Measurements from ENCODE around the gene PPP1R3G. TPM values are rescaled to one million over a fixed set of nuclear protein-coding genes. Genes with fewer than 3 reads are reported as not detected.
"Not testable (repeated sequence)": the region's sequence is repeated elsewhere in the genome, so short reads cannot be mapped to it uniquely, and the experiment has no call there.

The PPP1R3G gene
- total and polyA plus RNA-seq, 4 donors, result 0.10 to 1.5 (median 0.43) TPM

- H3K9me3 ChIP-seq (ENCODE audit: control insufficient read depth in 4 of 4, insufficient read depth in 3 of 4, low read length in 3 of 4), result no peaks in the 10 kb centered on the region
- DNase-seq (no peak), ATAC-seq (ENCODE audit: insufficient read depth, low FRiP score) (no peak)
- H3K36me3 ChIP-seq (ENCODE audit: control insufficient read depth in 4 of 4, insufficient read depth in 4 of 4, low read length in 4 of 4), result no peaks in the 10 kb centered on the region
- no peaks in the 10 kb centered on the region for H3K27me3 ChIP-seq (ENCODE audit: control insufficient read depth in 3 of 3, insufficient read depth in 3 of 3, low read length in 2 of 3)
- WGBS, 2 donors, result 89 to 94% methylated on average over 10 of the region's 10 CpGs
- no peak overlapping the region for H3K9ac ChIP-seq (ENCODE audit: insufficient read depth in 1 of 2, low read length in 2 of 2)
- no peak for TF ChIP-seq CTCF (IDR thresholded peaks at IDR 0.05; ENCODE audit: control extremely low read depth, extremely low read depth)
- H3K27ac ChIP-seq (ENCODE audit: low read depth in 1 of 2, low read length in 1 of 2), result no peak overlapping the region
- no peak overlapping the region for H3K4me3 ChIP-seq
- H3K4me1 ChIP-seq (ENCODE audit: control insufficient read depth in 5 of 5, insufficient read depth in 5 of 5, low read length in 5 of 5), result peaks cover 0 to 13% (median 3%) of the 10 kb centered on the region in 5 donors
Measured at GRCh38 chr6:5120011-5120410, 34.9 kb downstream of the PPP1R3G start.

- H3K27me3 ChIP-seq (ENCODE audit: control insufficient read depth in 3 of 3, insufficient read depth in 3 of 3, low read length in 2 of 3); H3K9me3 ChIP-seq (ENCODE audit: control insufficient read depth in 4 of 4, insufficient read depth in 3 of 4, low read length in 3 of 4); H3K9ac ChIP-seq (ENCODE audit: insufficient read depth in 1 of 2, low read length in 2 of 2); H3K4me3 ChIP-seq; DNase-seq; H3K36me3 ChIP-seq (ENCODE audit: control insufficient read depth in 4 of 4, insufficient read depth in 4 of 4, low read length in 4 of 4); H3K27ac ChIP-seq (ENCODE audit: low read depth in 1 of 2, low read length in 1 of 2); ATAC-seq (ENCODE audit: insufficient read depth, low FRiP score): not testable (repeated sequence)
- peaks cover 0 to 13% (median 0%) of the 10 kb centered on the region in 5 donors for H3K4me1 ChIP-seq (ENCODE audit: control insufficient read depth in 5 of 5, insufficient read depth in 5 of 5, low read length in 5 of 5)
- WGBS, 2 donors, result 95 to 99% methylated on average over 8 of the region's 8 CpGs
Measured at GRCh38 chr6:5120543-5120942, 35.4 kb downstream of the PPP1R3G start.

- DNase-seq, result no peak
- 56 to 75% methylated on average over 6 of the region's 6 CpGs for WGBS, 2 donors
- Histone ChIP-seq H3K9ac (ENCODE audit: insufficient read depth in 1 of 2, low read length in 2 of 2) (no peak overlapping the region), H3K27me3 (ENCODE audit: control insufficient read depth in 3 of 3, insufficient read depth in 3 of 3, low read length in 2 of 3) (no peaks in the 10 kb centered on the region), H3K9me3 (ENCODE audit: control insufficient read depth in 4 of 4, insufficient read depth in 3 of 4, low read length in 3 of 4) (no peaks in the 10 kb centered on the region), H3K36me3 (ENCODE audit: control insufficient read depth in 4 of 4, insufficient read depth in 4 of 4, low read length in 4 of 4) (no peaks in the 10 kb centered on the region), H3K4me1 (ENCODE audit: control insufficient read depth in 5 of 5, insufficient read depth in 5 of 5, low read length in 5 of 5) (peaks cover 0 to 13% (median 0%) of the 10 kb centered on the region in 5 donors), H3K4me3 (no peak overlapping the region), H3K27ac (ENCODE audit: low read depth in 1 of 2, low read length in 1 of 2) (no peak overlapping the region)
- ATAC-seq (ENCODE audit: insufficient read depth, low FRiP score), result no peak
- TF ChIP-seq CTCF (IDR thresholded peaks at IDR 0.05; ENCODE audit: control extremely low read depth, extremely low read depth), result no peak
Measured at GRCh38 chr6:5121479-5121878, 36.3 kb downstream of the PPP1R3G start.

GRCh38 chr6:5121956-5122355, 36.8 kb downstream of the PPP1R3G start:
- Histone ChIP-seq H3K9me3 (ENCODE audit: control insufficient read depth in 4 of 4, insufficient read depth in 3 of 4, low read length in 3 of 4) (no peaks in the 10 kb centered on the region), H3K4me3 (no peak overlapping the region), H3K27ac (ENCODE audit: low read depth in 1 of 2, low read length in 1 of 2) (no peak overlapping the region), H3K4me1 (ENCODE audit: control insufficient read depth in 5 of 5, insufficient read depth in 5 of 5, low read length in 5 of 5) (peaks cover 0 to 13% (median 0%) of the 10 kb centered on the region in 5 donors), H3K27me3 (ENCODE audit: control insufficient read depth in 3 of 3, insufficient read depth in 3 of 3, low read length in 2 of 3) (no peaks in the 10 kb centered on the region), H3K9ac (ENCODE audit: insufficient read depth in 1 of 2, low read length in 2 of 2) (no peak overlapping the region), H3K36me3 (ENCODE audit: control insufficient read depth in 4 of 4, insufficient read depth in 4 of 4, low read length in 4 of 4) (no peaks in the 10 kb centered on the region)
- WGBS, 2 donors, result 67 to 83% methylated on average over 7 of the region's 7 CpGs
- DNase-seq (no peak), ATAC-seq (ENCODE audit: insufficient read depth, low FRiP score) (no peak)
- no peak for TF ChIP-seq CTCF (IDR thresholded peaks at IDR 0.05; ENCODE audit: control extremely low read depth, extremely low read depth)
